Right cardiac atrium (tissue), 5 donors: Measurements from ENCODE around the gene KCNIP4. TPM values are rescaled to one million over a fixed set of nuclear protein-coding genes. Genes with fewer than 3 reads are reported as not detected.

Source experiments
- ATAC-seq, 2 donors: fragments of 200-7000 bp; cut with Tn5 transposase; one replicate each; pipeline versions ENCODE4 v1.8.0 to v1.9.1; 2020; ENCODE audit warnings: moderate library complexity in 2 of 2, mild to moderate bottlenecking in 1 of 2
- DNase-seq, 3 donors: peaks; one replicate each; pipeline ENCODE4 v3.0.0-alpha.2; 2020
- H3K27ac ChIP-seq: one replicate; pipeline ENCODE4 v1.5.1; 2013; ENCODE audit warnings: mild to moderate bottlenecking, low read length, control low read depth, moderate library complexity
- H3K27me3 ChIP-seq: one replicate; pipeline ENCODE4 v1.6.1; 2013; ENCODE audit not compliant: control insufficient read depth, insufficient read depth
- H3K4me1 ChIP-seq: one replicate; pipeline ENCODE4 v1.6.1; 2013; ENCODE audit warnings: low read length; ENCODE audit not compliant: control insufficient read depth, insufficient read depth
- H3K4me3 ChIP-seq: one replicate; pipeline ENCODE4 v1.5.1; 2013; ENCODE audit warnings: low read length, control low read depth
- H3K9me3 ChIP-seq: one replicate; pipeline ENCODE4 v1.6.1; 2013; ENCODE audit warnings: low read length; ENCODE audit not compliant: control insufficient read depth
- WGBS: extraction: QIAGEN DNeasy Blood & Tissue Kit; methylation state at CpG from one replicate; pipeline ENCODE4 v1.1.7; 2013; 5-methylcytosine and 5-hydroxymethylcytosine counted together
- intact Hi-C, 4 donors: fragments of 100-400 bp; cut with DNase I; formaldehyde crosslinking; loops; one replicate each; pipeline versions ENCODE4 v1.11.0 to v1.14.0; 2022 to 2023
- polyA plus RNA-seq: library from polyadenylated mRNA; stranded (reverse); fragments of 200-250 nt; gene quantifications from one replicate; pipeline ENCODE4 v1.2.3, GENCODE V29; 2013
- total RNA-seq, 4 donors: library from RNA; stranded (reverse); fragmentation: NEBNext Ultra II Directional; extraction: Animal tissue kit (Norgen Biotek cat#: 25700); gene quantifications; one replicate each; pipeline ENCODE4 v1.2.1, GENCODE V29; 2021
- donor health status: healthy with polysubstance abuse.
- donor health status: DM: no; HTN: yes; CAD: no.
- donor health status: DM: no; HTN: no; CAD: no.
- donor health status: DM: no; HTN: yes; CAD: no; lungs with severe emphysema.
- donor health status: DM: yes; HTN: yes; CAD: no.

KCNIP4 gene
- total and polyA plus RNA-seq, 5 donors: 0.05 to 0.86 (median 0.23) TPM; not detected in 2

- no peaks in the 10 kb centered on the region for H3K4me1 ChIP-seq
- no peaks in the 10 kb centered on the region for H3K27me3 ChIP-seq
- intact Hi-C loops: no loop called here
- no peak for ATAC-seq
- no peak overlapping the region for H3K27ac ChIP-seq
- no peaks in the 10 kb centered on the region for H3K9me3 ChIP-seq
- no peak overlapping the region for H3K4me3 ChIP-seq
- DNase-seq: no peak
- 81% methylated on average over 1 of the region's 1 CpG for WGBS
Observed at GRCh38 chr4:21901831-21902230, 46.7 kb downstream of the KCNIP4 start.

- 92% methylated on average over 2 of the region's 2 CpGs for WGBS
- Histone ChIP-seq H3K4me3 (no peak overlapping the region), H3K27ac (no peak overlapping the region), H3K9me3 (no peaks in the 10 kb centered on the region), H3K4me1 (no peaks in the 10 kb centered on the region), H3K27me3 (no peaks in the 10 kb centered on the region)
- ATAC-seq (no peak), DNase-seq (no peak)
- intact Hi-C loops: no loop called here
Observed at GRCh38 chr4:21901281-21901680, 47.3 kb downstream of the KCNIP4 start.

- ATAC-seq: no peak
- WGBS: 66% methylated on average over 2 of the region's 2 CpGs
- Histone ChIP-seq H3K27me3 (no peaks in the 10 kb centered on the region), H3K27ac (no peak overlapping the region), H3K4me3 (no peak overlapping the region), H3K4me1 (no peaks in the 10 kb centered on the region), H3K9me3 (no peaks in the 10 kb centered on the region)
- no peak for DNase-seq
- intact Hi-C loops: no loop called here
Observed at GRCh38 chr4:21900211-21900610, 48.4 kb downstream of the KCNIP4 start.

GRCh38 chr4:21898101-21898500, 50.5 kb downstream of the KCNIP4 start:
- H3K27ac ChIP-seq: no peak overlapping the region
- whole genome bisulfite sequencing: 55% methylated on average over 2 of the region's 2 CpGs
- intact Hi-C loops: no loop called here
- ATAC-seq: no peak
- no peaks in the 10 kb centered on the region for H3K4me1 ChIP-seq
- no peak overlapping the region for H3K4me3 ChIP-seq
- DNase-seq: peak in 1 of 3 donors; percentile 26
- H3K27me3 ChIP-seq: no peaks in the 10 kb centered on the region
- no peaks in the 10 kb centered on the region for H3K9me3 ChIP-seq

GRCh38 chr4:21896767-21897166, 51.8 kb downstream of the KCNIP4 start:
- ATAC-seq: no peak
- H3K4me3 ChIP-seq: no peak overlapping the region
- WGBS: 93% methylated on average over 2 of the region's 2 CpGs

GRCh38 chr4:21893136-21893535, 55.4 kb downstream of the KCNIP4 start:
- no peak overlapping the region for H3K27ac ChIP-seq
- DNase-seq: no peak
- no peak overlapping the region for H3K4me3 ChIP-seq
- H3K4me1 ChIP-seq: no peaks in the 10 kb centered on the region
- 66% methylated on average over 5 of the region's 5 CpGs for WGBS
- intact Hi-C loops: no loop called here
- no peaks in the 10 kb centered on the region for H3K9me3 ChIP-seq
- ATAC-seq: no peak
- no peaks in the 10 kb centered on the region for H3K27me3 ChIP-seq

More at GRCh38 chr4:21896767-21897166, 51.8 kb downstream of the KCNIP4 start:
- Histone ChIP-seq H3K27me3 (no peaks in the 10 kb centered on the region), H3K9me3 (no peaks in the 10 kb centered on the region), H3K27ac (no peak overlapping the region), H3K4me1 (no peaks in the 10 kb centered on the region)
- intact Hi-C loops: no loop called here
- DNase-seq: no peak

GRCh38 chr4:21890231-21890630, 58.3 kb downstream of the KCNIP4 start:
- H3K9me3 ChIP-seq: no peaks in the 10 kb centered on the region
- no peaks in the 10 kb centered on the region for H3K4me1 ChIP-seq
- ATAC-seq (no peak), DNase-seq (no peak)
- intact Hi-C loops: no loop called here
- no peak overlapping the region for H3K27ac ChIP-seq
- H3K27me3 ChIP-seq: no peaks in the 10 kb centered on the region
- H3K4me3 ChIP-seq: no peak overlapping the region

- Histone ChIP-seq H3K9me3 (no peaks in the 10 kb centered on the region), H3K27me3 (no peaks in the 10 kb centered on the region), H3K27ac (no peak overlapping the region), H3K4me3 (no peak overlapping the region), H3K4me1 (no peaks in the 10 kb centered on the region)
- intact Hi-C loops: no loop called here
- DNase-seq (no peak), ATAC-seq (no peak)
- 73% methylated on average over 3 of the region's 3 CpGs for WGBS
Observed at GRCh38 chr4:21888195-21888976, 60.2 kb downstream of the KCNIP4 start.

GRCh38 chr4:21887481-21887880, 61.1 kb downstream of the KCNIP4 start:
- Histone ChIP-seq H3K27me3 (no peaks in the 10 kb centered on the region), H3K9me3 (no peaks in the 10 kb centered on the region), H3K4me3 (no peak overlapping the region), H3K4me1 (no peaks in the 10 kb centered on the region), H3K27ac (no peak overlapping the region)
- 68% methylated on average over 1 of the region's 1 CpG for WGBS
- DNase-seq (no peak), ATAC-seq (no peak)
- intact Hi-C loops: no loop called here

GRCh38 chr4:21885770-21886169, 62.8 kb downstream of the KCNIP4 start:
- intact Hi-C loops: no loop called here
- H3K4me1 ChIP-seq: no peaks in the 10 kb centered on the region
- H3K27ac ChIP-seq: no peak overlapping the region
- H3K27me3 ChIP-seq: no peaks in the 10 kb centered on the region
- ATAC-seq: no peak
- H3K9me3 ChIP-seq: no peaks in the 10 kb centered on the region
- no peak overlapping the region for H3K4me3 ChIP-seq
- WGBS: 82% methylated on average over 5 of the region's 5 CpGs
- no peak for DNase-seq

GRCh38 chr4:21885241-21885640, 63.3 kb downstream of the KCNIP4 start:
- H3K27ac ChIP-seq: no peak overlapping the region
- H3K27me3 ChIP-seq: no peaks in the 10 kb centered on the region
- no peaks in the 10 kb centered on the region for H3K9me3 ChIP-seq
- H3K4me1 ChIP-seq: no peaks in the 10 kb centered on the region
- no peak for ATAC-seq
- H3K4me3 ChIP-seq: no peak overlapping the region
- intact Hi-C loops: no loop called here
- WGBS: 64% methylated on average over 2 of the region's 2 CpGs
- no peak for DNase-seq

GRCh38 chr4:21884615-21885014, 64.0 kb downstream of the KCNIP4 start:
- Histone ChIP-seq H3K4me1 (no peaks in the 10 kb centered on the region), H3K9me3 (no peaks in the 10 kb centered on the region), H3K4me3 (no peak overlapping the region), H3K27me3 (no peaks in the 10 kb centered on the region), H3K27ac (no peak overlapping the region)
- 73% methylated on average over 2 of the region's 2 CpGs for WGBS
- DNase-seq: no peak
- ATAC-seq: no peak
- intact Hi-C loops: no loop called here
